Loucy (cell line): ENCODE data around the gene CCDC69.
"Not testable (repeated sequence)": the region's sequence is repeated elsewhere in the genome, so short reads cannot be mapped to it uniquely, and the experiment has no call there.

Source experiments
- H2AFZ ChIP-seq: fragments of 200-600 bp; sonication (generic); 2 replicates; pipeline ENCODE4 v1.6.0; 2016; ENCODE audit warnings: antibody characterized with exemption, mild to moderate bottlenecking, low read length, moderate library complexity
- H3F3A ChIP-seq: fragments of 200-600 bp; 2 replicates; pipeline ENCODE4 v1.6.0; 2016; ENCODE audit warnings: antibody characterized with exemption, low read depth, mild to moderate bottlenecking
- H3K27me3 ChIP-seq: fragments of 200-600 bp; sonication (generic); 2 replicates; pipeline ENCODE4 v1.6.1; 2014; ENCODE audit warnings: low read length, mild to moderate bottlenecking; ENCODE audit not compliant: insufficient read depth, poor library complexity, severe bottlenecking
- H3K36me3 ChIP-seq: fragments of 200-600 bp; sonication (generic); 2 replicates; pipeline ENCODE4 v1.6.1; 2016; ENCODE audit warnings: low read length; ENCODE audit not compliant: insufficient read depth
- H3K4me1 ChIP-seq: fragments of 200-600 bp; sonication (generic); 2 replicates; pipeline ENCODE4 v1.5.1; 2014; ENCODE audit warnings: low read length, mild to moderate bottlenecking; ENCODE audit not compliant: insufficient read depth, poor library complexity, severe bottlenecking
- H3K4me2 ChIP-seq: fragments of 200-600 bp; sonication (generic); 2 replicates; pipeline ENCODE4 v1.6.0; 2014; ENCODE audit warnings: antibody characterized with exemption, low read length, low read depth, mild to moderate bottlenecking; ENCODE audit not compliant: poor library complexity, severe bottlenecking
- H3K4me3 ChIP-seq: fragments of 200-600 bp; sonication (generic); 2 replicates; pipeline ENCODE4 v1.5.1; 2014; ENCODE audit warnings: low read length, mild to moderate bottlenecking, mixed read lengths; ENCODE audit not compliant: poor library complexity, severe bottlenecking
- H3K79me2 ChIP-seq: fragments of 200-600 bp; sonication (generic); 2 replicates; pipeline ENCODE4 v1.6.1; 2014; ENCODE audit warnings: low read length; ENCODE audit not compliant: insufficient read depth
- H3K9ac ChIP-seq: fragments of 200-600 bp; sonication (generic); 2 replicates; pipeline ENCODE4 v1.6.0; 2014; ENCODE audit warnings: mild to moderate bottlenecking, low read depth, low read length, moderate library complexity; ENCODE audit not compliant: poor library complexity, severe bottlenecking
- H3K9me2 ChIP-seq: fragments of 200-600 bp; sonication (generic); replicated peaks from 2 replicates; pipeline ENCODE4 v1.6.1; 2016; ENCODE audit warnings: low read depth, low read length, mixed read lengths
- H3K9me3 ChIP-seq: fragments of 200-600 bp; sonication (generic); 2 replicates; pipeline ENCODE4 v1.6.1; 2014; ENCODE audit warnings: mild to moderate bottlenecking, antibody characterized with exemption, low read length, low read depth; ENCODE audit not compliant: insufficient read depth
- H4K20me1 ChIP-seq: fragments of 200-600 bp; sonication (generic); 2 replicates; pipeline ENCODE4 v1.6.0; 2014; ENCODE audit warnings: antibody characterized with exemption, low read length, mild to moderate bottlenecking; ENCODE audit not compliant: insufficient read depth, poor library complexity, severe bottlenecking
- CTCF ChIP-seq: fragments of 200-600 bp; sonication (generic); conservative IDR thresholded peaks from 2 replicates; pipeline ENCODE4 v1.5.1; 2014; ENCODE audit warnings: mild to moderate bottlenecking, antibody characterized with exemption, low read length
- EZH2phosphoT487 ChIP-seq: fragments of 200-600 bp; IDR thresholded peaks from 2 replicates; pipeline ENCODE4 v1.6.1; 2018; ENCODE audit warnings: antibody characterized with exemption, mild to moderate bottlenecking, moderate library complexity, borderline replicate concordance

CCDC69 gene

GRCh38 chr5:151198861-151199260 is 25.0 kb downstream of the CCDC69 start:
- Histone ChIP-seq H4K20me1 (no peaks in the 10 kb centered on the region), H3K4me2 (no peak overlapping the region), H3F3A (no peaks in the 10 kb centered on the region; the same call in 1 of the 2 replicates), H3K4me1 (peaks cover 22% of the 10 kb centered on the region), H3K4me3 (no peak overlapping the region), H3K9me3 (no peaks in the 10 kb centered on the region), H3K9ac (no peak overlapping the region), H3K79me2 (no peaks in the 10 kb centered on the region), H2AFZ (no peak overlapping the region), H3K36me3 (peaks cover 6% of the 10 kb centered on the region; the same call in 1 of the 2 replicates), H3K9me2 (no peaks in the 10 kb centered on the region), H3K27me3 (no peaks in the 10 kb centered on the region)
- TF ChIP-seq EZH2phosphoT487 (no peak), CTCF (no peak)

- not testable (repeated sequence) for H3K9me3 ChIP-seq, H3K9me2 ChIP-seq, H3K27me3 ChIP-seq, H2AFZ ChIP-seq, H3K79me2 ChIP-seq, H3F3A ChIP-seq, H3K4me3 ChIP-seq, H3K36me3 ChIP-seq, H4K20me1 ChIP-seq, H3K9ac ChIP-seq, H3K4me2 ChIP-seq
- peaks cover 13% of the 10 kb centered on the region for H3K4me1 ChIP-seq
Observed at GRCh38 chr5:151197291-151197600, 26.6 kb downstream of the CCDC69 start.

- peaks cover 13% of the 10 kb centered on the region for H3K4me1 ChIP-seq
- H3K36me3 ChIP-seq, result peaks cover 6% of the 10 kb centered on the region; the same call in 1 of the 2 replicates
- H3K27me3 ChIP-seq, result no peaks in the 10 kb centered on the region
- H3K4me3 ChIP-seq, result no peak overlapping the region
- H3K9me2 ChIP-seq, result no peaks in the 10 kb centered on the region
- no peaks in the 10 kb centered on the region for H3K79me2 ChIP-seq
- TF ChIP-seq CTCF (no peak), EZH2phosphoT487 (no peak)
- no peaks in the 10 kb centered on the region for H4K20me1 ChIP-seq
- no peak overlapping the region for H3K4me2 ChIP-seq
- H3K9me3 ChIP-seq, result peaks cover 6% of the 10 kb centered on the region; the same call in 1 of the 2 replicates
- no peaks in the 10 kb centered on the region; the same call in 1 of the 2 replicates for H3F3A ChIP-seq
- H2AFZ ChIP-seq, result no peak overlapping the region
- no peak overlapping the region for H3K9ac ChIP-seq
Observed at GRCh38 chr5:151196556-151197290, 27.2 kb downstream of the CCDC69 start.

- Histone ChIP-seq H3K4me1 (peaks cover 13% of the 10 kb centered on the region), H2AFZ (no peak overlapping the region), H3K9ac (no peak overlapping the region), H3K36me3 (peaks cover 6% of the 10 kb centered on the region; the same call in 1 of the 2 replicates), H3F3A (no peaks in the 10 kb centered on the region; the same call in 1 of the 2 replicates), H3K4me3 (no peak overlapping the region), H3K9me2 (no peaks in the 10 kb centered on the region), H4K20me1 (no peaks in the 10 kb centered on the region), H3K4me2 (no peak overlapping the region), H3K79me2 (no peaks in the 10 kb centered on the region), H3K9me3 (peaks cover 6% of the 10 kb centered on the region; the same call in 1 of the 2 replicates), H3K27me3 (no peaks in the 10 kb centered on the region)
- TF ChIP-seq EZH2phosphoT487, result no peak
- TF ChIP-seq CTCF, result no peak
Observed at GRCh38 chr5:151195622-151196021, 28.3 kb downstream of the CCDC69 start.
